Activated T-helper 9 cell treated with anti-CD3 and anti-CD28 coated beads, Interleukin-2, amount 50 U/mL, for 16 hours (primary cell): ENCODE results near the gene CSTPP1.
"Not testable (repeated sequence)": the region's sequence is repeated elsewhere in the genome, so short reads cannot be mapped to it uniquely, and the experiment has no call there.

Experiments used
- DNase-seq: peaks from one replicate; pipeline ENCODE4 v3.0.0-alpha.2; 2020; ENCODE audit warnings: low read depth

Gene CSTPP1

DNA sequence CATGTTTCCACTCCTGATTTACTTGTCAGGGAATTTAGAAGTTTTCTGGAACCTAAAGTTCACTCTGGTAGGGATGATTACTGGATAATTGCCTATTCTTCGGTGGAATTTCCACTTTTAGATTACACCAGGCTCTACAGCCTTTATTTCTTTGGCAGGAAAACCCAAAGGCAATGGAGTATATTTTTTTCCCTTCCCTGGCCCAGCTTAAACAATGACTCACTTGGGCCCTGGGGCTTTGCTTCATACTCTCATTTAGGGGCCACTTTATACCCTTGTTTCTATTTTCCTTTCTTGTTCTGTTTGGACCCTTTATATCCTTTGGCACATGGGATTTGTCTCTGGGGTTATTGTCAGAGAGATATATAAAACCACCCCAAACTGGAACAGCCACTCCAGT, 114.7 kb downstream of the CSTPP1 start:
- DNase-seq, result no peak

DNA sequence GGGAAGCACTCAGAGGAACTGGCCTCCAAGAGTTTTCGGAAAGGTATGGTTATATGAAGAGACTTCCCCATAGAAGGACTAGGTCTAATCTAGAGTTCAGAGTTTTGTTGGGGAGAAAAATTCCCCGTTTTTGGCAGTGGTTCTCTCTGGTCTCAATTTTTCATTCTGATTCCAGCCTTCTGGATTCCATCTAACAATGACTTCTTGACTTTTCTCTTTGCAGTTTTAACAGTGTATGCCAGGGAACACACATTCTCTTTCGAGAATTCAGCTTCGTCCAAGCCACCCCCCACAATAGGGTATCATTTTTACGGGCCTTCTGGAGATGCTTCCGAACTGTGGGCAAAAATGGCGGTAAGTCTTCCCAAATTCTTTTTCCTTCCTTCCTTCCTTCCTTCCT, 115.6 kb downstream of the CSTPP1 start:
- no peak for DNase-seq

DNA sequence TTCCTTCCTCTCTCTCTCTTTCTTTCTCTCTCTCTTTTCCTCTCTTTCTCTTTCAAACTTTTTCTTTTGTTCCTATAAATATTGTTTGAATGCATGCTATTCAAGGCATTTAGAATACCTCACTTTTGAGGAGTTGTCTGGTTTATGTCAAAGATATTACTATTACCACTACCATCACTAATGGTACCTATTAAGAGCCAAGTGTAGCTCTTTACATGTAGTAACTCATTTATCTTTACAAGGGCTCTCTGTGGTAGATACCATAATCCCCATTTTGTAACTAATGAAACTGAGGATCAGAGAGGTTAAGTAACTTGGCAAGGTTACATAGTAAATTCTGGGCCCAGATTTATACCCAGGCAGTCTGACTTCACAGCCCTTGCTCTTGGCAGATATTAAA, 116.0 kb downstream of the CSTPP1 start:
- DNase-seq, result no peak

DNA sequence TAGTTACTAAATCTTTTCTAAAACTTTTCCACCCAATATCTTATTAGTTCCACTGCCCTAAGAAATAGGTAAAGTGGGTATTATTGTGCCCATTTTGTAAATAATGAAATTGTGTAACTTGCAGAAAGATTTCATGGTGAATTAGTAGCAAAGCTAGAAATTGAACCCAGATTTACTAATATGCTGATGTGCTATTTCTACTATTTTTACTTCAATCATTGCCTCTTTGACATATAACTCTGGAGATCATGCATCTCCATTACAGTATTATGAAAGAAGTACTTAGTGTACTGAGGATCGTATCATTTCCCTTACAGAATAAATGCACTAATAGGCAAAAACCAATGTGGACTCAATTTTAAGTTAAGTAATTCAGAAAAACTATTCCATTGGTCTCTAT, 119.0 kb downstream of the CSTPP1 start:
- no peak for DNase-seq

DNA sequence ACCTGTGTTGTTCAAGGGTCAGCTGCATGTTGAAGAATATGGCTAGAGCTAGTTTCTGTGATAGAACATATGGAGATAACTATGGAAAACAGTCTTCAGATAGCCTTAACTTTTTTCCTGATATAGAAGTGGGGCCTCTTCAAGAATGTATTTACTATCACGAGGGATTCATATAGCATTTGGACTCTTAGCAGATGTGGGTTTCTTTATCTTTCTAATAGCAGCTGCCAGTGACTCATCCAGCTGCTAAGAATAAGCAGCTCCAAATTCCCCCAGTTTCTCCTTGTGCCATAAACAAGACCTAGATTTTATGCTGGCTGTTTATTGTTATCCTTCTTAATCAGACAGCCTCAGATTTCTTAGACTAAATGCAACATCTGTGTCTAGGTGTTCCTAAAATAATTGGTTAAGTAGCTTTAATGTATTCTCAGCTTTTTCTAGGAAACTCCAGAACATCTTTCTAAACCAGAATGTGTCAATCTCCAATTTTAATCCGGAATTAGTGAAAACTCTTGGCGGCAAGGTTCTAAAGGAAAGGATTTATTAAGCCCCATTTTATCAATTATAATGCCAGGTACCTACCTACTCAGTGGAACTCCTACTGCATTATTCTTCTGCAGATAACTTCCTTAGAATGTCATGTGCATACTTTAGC, 119.8 kb downstream of the CSTPP1 start:
- DNase-seq, result no peak

DNA sequence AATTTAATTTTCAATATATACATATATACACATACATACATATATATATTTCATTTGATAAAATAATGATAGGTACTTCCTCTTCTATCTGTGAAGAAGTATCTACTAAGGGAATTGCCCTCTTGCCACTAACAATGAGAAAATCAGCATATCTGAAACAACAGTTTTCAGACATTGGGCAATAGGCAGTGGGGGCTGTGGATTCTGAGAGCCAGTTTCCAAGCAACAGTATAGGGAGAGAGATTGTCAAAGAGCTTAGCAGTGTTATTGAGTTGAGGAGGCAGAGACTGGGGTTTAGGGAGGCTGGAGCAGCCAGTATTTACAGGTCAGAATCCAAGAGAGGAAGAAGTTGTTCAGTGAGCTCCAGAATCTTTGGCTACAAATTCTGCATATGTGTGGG, 120.8 kb downstream of the CSTPP1 start:
- DNase-seq, result no peak

DNA sequence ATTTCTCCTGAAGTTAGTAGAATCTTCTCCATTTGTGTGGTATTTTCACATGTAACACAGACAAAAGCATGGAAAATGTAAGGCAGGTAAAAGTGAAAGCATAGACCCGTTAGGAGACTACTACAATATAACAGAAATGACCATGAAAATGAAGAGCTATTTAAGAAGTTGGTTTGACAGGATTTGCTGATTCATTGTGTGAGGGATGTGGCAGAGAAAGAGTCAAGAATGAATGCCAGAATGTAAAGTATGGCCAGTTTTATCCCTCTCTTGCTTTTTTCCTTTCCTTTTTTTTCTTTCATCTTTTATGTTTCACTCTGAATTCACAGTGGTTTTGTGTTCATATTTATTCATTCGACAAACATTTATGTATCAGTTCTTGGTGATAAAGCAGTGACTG, 124.2 kb downstream of the CSTPP1 start:
- no peak for DNase-seq

DNA sequence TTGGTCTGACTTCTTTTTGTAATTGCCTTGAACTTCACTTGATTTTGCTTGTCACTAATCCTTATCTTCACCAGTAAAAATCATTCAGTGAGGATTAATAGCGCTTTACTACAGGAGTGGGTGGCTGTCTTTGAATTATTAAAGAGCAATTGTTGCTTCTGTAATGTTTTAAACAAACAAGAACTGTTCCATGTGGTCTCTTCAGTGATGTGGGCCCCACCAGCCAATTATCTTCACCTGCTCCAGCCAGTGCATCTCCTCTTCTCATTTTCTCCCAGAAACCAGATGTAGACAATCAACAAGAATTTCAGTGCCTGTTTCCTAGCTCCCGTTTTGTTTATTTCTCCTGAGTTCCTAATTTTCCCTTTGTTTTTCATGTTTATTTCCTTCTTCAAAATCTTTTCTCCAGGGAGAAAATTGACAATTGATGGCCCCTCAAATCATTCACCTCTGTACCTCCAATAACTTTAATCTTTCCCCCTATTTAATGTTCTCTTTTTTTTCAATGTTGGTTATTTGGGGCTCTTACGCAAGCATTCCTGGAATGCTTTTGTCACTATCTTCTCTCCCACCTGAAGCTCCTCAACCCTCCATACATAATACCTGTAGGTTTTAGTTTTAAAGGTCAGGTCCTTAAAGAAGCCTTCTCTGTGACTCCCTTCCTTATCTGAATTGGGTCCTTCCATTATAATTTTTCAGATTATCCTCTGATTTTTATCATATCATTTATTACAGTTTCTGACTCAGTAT, 125.0 kb downstream of the CSTPP1 start:
- no peak for DNase-seq

DNA sequence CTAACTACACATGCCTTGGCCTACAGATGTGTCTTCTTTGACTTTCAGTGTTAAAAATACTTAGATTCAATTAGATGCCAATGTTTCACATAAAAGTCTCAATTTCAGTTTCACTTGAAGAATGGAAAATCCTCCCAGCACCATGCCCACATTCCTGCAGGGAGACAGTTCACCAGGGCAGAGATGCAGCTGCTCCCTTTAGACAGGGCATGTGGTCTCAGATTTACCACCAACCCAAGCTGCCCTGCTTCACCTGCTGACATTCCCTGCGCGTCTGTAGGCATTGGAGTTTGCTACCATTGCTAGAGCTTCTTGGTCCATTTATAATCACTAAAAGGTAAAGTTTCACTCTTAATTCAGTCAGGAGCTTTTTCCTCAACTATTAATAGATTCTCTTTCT, 126.2 kb downstream of the CSTPP1 start:
- no peak for DNase-seq

DNA sequence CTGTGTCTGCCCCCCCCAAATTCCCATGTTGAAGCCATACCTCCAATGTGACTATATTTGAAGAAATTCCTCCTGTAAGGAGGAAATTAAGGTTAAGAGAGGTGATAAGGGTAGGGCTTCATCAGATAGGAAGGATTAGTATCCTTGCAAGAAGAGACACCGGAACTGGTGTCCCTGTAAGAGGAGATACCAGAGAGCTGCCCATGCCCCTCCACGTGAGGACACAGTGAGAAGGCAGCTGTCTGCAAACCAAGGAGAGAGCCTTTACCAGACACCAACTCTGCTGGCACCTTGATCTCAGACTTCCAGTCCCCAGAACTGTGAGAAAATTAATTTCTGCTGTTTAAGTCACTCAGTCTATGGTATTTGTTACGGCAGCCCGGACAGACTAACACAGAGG, 130.8 kb downstream of the CSTPP1 start:
- no peak for DNase-seq

DNA sequence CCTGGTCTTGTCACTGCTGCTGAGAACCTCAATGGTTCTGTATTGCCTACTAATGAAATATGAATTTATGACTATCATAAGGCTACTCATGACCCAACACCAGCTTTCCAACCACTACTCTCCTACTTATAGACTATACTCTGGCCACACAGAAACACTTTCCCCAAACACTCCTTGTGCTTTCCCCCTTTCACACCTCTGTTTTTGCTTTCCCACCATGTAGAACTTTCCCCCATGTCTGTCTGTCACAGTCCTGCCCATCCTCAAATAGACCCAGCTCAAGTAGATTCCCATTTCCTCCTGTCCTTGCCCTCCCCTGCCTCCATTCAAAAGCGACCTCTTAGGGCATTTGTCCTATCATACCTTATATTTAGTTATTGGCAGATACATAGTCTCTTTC, 134.2 kb downstream of the CSTPP1 start:
- no peak for DNase-seq

DNA sequence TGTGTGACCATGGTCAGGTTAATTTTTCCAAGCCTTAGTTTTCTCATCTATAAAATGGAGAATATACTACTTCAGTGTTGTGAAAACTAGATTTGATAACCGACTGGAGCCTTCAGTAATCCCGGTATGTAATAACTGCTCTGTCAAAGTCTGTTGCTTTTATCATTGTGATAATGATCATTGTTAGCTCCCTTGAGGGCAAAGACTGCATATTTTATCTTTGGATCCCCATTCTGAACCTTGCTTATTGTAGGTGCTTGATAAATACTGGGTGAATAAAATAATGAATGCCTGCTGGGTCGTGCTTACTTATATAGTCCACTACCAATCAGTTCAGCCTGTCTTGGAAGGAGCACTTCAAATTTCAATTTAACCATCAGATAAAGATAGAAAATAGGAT, 134.8 kb downstream of the CSTPP1 start:
- no peak for DNase-seq

DNA sequence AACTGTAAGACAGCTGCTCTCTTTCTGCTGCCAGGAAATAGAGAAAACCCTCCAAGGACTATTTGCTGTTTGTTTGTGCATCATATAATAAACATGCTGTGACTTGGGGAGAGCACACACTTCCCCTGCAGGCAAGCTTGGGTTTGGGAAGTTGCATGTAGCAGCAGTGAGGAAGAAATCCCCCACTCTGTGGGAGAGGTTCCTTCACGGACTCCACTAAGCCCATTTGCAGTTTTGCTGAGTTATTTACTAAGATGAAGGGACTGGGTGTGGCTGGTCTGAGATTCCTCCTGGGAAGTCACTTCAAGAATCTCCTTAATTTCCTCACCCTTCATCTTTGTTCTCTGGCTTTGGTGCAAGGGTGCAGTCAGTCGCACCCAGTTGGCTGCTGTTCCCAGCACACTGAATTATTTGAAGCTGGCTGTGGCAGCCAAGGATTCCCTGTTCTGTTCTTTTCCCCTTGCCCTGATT, 135.3 kb downstream of the CSTPP1 start:
- no peak for DNase-seq

DNA sequence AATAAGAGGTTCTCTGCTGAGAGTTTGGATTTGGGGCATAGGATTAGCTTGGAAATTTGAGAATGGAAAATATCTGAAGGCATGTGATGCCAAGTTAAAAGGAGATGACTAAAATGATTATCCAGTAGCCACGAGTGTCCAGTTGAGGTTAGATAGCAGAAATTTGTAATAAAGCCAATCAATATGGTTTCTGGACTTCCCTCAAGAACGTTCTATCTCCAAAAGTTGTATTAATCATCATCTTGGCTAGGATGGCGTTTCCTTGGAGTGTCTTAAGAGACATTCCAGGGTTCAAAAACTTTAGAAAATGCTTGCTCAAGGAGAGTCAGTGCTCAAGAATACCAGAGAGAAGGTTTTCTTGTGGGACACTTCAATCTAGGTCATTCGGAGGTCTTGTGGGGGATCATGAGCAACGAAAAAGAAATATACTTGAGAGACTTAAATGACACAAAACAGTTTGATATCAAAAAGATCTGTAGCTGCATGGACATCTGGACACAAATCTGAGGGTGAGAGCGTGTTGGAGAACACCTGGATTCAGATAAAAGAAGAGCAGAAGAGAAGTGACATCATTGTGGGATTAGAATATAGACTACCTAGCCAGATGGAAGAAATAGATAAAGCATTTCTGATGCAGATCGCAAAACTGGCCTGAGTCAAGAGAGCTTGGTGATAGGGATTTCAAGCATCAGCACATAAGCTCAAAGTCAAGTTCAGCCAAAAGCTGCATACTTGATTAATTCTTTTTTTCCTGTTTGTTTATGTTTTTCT, 142.4 kb downstream of the CSTPP1 start:
- no peak for DNase-seq

DNA sequence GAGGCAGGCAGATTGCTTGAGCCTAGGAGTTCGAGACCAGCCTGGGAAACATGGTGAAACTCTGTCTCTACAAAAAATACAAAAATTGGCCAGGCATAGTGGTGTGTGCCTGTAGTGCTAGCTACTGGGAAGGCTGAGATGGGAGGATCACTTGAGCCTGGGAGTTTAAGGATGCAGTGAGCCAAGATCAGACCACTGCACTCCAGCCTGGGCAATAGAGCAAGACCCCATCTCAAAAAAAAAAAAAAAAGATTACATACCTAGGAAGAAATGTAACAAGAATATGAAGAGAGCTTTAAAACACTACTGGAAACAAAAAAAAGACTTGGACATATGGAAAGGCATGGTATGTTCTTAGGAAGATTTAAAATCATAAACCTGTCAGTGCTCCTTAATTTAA, 144.2 kb downstream of the CSTPP1 start:
- not testable (repeated sequence) for DNase-seq

DNA sequence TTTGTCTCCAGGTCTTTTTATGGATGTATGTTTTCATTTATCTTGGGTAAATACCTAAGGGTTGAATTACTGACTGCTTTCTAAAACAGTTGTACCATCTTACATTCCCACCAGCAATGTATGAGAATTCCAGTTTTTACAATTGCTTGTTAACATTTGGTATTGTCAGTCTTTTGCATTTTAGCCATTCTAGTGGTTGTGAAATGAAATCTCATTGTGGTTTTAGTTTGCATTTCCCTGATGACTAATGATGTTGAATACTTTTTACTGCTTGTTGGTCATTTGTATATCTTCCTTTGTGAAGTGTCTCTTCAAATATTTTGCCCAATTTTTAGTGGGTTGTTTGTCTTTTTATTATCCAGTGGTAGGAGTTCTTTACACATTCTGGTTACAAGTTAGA, 147.4 kb downstream of the CSTPP1 start:
- DNase-seq, result no peak

DNA sequence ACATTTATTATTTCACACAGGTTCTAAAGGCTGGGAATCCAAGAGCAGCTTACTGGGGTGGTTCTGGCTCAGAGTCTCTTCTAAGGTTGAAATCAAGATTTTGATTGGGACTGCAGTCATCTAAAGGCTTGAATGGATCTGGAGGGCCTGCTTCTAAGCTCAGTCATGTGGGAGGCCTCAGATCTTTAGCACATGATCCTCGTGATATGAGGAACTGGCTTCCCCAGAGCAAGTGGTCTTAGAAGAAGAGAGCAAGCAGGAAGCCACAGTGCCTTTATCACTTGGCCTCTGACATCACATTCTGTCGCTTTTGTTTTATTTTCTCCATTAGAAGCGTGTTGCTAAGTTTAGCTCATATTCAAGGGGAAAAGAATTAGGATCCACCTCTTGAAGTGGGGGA, 151.2 kb downstream of the CSTPP1 start:
- no peak for DNase-seq

DNA sequence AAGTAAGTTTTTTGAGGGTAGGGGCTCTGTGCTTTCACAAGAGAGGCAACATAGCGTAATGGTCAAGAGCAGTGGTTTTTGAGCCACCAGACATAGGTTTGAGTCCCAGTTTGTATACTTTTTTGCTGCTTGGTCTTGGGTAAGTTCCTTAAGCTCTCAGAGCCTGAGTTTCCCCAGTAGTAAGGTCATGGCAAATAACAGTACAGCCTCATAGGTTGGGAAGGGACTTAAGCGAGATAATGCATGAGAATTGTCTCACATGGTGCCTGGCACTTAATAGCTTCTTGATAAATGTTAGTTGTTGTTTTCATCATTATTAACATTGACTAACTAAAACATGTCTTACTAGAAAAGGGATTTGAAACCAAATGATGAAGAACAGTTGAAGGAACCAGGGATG, 157.0 kb downstream of the CSTPP1 start:
- no peak for DNase-seq

DNA sequence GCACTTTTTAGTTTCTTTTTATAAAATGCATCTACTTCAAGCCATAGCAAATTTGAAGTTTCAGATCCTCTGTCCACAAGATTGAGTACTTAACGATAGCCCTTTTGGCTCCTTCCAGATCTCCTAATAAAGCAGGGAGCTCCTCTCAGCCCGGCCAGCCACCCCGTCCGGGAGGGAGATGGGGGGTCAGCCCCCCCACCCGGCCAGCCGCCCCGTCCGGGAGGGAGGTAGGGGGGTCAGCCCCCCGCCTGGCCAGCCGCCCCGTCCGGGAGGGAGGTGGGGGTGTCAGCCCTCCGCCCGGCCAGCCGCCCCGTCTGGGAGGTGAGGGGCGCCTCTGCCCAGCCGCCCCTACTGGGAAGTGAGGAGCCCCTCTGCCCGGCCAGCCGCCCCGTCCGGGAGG, 160.3 kb downstream of the CSTPP1 start:
- DNase-seq, result not testable (repeated sequence)

DNA sequence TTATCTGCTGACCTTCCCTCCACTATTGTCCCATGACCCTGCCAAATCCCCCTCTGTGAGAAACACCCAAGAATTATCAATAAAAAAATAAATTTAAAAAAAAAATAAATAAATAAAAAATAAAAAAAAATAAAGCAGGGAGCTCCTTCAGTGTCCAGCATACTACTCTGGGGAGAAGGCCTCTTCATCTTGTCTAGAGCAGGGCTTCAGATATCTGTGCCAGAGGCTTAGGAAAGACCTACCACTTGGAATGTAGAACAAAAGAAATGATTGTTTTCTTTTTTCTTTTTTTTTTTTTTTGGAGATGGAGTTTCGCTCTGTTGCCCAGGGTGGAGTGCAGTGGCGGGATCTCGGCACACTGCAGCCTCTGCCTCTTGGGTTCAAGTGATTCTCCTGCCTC, 161.7 kb downstream of the CSTPP1 start:
- DNase-seq, result not testable (repeated sequence)

DNA sequence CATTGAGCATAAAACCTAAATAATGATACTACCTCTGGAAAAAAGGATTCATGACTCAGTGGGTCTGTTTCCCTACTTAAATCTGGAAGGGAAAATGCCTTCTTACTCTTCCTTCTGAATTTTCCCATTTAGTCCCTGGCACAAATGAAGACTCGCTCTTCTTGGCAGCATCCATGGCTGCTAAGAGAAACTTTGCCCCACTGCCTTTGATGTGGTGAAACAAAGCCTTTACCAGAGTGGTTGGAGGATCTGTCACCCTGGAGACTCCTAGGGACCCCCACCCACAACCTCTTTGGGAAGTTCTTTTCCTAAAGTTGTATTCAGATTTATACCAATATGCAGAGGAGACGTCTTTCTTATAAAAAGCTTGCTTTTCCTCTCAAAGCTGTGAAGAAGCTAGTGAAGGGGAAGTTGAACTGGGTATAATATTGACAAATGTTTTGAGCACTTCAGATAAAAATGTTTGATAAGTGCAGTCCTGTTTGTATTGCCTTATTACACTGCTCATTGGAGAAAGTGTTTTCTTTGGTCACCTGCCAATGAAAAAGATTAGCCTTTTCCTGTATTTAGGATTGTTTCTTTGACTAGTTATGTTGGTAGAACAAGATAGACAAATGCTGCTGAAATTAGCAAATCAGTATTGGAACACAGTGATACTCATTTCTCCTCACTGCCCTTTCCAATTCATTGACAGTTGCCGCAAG, 162.8 kb downstream of the CSTPP1 start:
- DNase-seq, result no peak

DNA sequence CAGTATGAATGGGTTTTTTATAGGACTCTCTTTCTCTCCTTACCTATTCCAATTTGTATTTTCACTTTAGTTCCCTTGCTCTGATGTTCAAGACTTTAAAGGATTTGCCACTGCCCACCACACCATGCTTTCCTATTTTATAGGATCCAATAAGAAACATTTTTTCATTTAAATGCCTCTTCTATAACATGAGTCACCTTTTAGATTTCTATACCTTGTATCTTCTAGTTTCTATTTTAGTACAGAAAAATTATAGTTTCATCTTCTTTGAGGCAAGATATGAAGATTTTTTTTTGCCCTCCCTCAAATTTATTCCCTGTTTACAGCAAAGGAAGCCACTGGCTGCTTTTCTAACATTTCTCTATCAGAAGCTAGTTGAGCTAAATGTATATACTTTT, 163.4 kb downstream of the CSTPP1 start:
- DNase-seq, result no peak

DNA sequence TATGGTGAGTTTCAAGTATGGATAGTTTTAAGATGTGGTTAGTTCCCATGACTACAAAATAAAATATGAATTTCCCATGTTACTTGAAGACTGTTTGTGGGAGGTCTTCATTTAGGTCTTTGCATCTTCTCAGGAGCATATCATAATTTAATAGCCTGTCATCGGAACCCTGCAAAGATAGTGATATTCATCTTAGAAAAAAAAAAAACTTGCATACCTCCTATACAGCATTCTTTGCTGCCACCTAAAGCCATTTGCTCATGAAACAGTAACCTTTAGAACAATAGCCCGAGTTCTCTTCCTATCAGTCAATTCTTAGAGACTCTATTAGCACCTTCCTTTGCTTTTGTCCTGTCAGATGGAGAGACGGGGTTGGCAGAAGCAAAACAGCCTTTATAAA, 164.8 kb downstream of the CSTPP1 start:
- DNase-seq, result no peak
